ENCODE results near the gene ITGB2.
"Not testable (repeated sequence)": the region's sequence is repeated elsewhere in the genome, so short reads cannot be mapped to it uniquely, and the experiment has no call there.

Gene ITGB2

DNA sequence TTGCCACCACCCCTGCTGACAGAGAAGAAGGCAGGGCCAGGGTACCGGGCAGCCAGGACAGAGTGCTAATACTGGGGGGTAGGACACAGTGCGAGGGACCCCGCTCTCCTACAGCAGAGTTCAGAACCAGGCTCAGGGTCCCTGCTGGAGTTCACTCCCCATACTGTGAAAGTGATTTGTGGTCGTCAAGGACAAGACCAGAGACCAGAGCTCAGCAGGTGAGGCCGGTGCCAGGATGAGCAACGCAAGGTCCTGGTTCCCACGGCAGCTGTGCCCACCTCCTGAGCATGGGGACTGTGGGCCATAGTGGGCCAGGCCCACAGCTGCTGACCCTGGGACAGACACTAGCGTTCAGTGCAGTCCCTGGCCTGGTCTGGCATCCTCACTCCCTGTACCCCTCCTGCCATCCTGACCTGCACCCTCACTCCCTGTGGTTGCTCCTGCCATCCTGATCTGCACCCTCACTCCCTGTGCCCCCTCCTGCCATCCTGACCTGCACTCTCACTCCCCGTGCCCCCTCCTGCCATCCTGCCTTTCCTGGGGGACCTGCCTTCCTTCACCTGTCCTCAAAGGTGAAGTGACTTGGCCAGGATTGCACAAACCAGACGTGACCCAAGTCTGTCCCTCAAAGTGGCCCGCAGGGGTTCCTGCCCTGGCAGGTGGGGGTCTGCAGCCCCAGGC, 33.4 kb downstream of the ITGB2 start:
- DNase-seq, result no peak

DNA sequence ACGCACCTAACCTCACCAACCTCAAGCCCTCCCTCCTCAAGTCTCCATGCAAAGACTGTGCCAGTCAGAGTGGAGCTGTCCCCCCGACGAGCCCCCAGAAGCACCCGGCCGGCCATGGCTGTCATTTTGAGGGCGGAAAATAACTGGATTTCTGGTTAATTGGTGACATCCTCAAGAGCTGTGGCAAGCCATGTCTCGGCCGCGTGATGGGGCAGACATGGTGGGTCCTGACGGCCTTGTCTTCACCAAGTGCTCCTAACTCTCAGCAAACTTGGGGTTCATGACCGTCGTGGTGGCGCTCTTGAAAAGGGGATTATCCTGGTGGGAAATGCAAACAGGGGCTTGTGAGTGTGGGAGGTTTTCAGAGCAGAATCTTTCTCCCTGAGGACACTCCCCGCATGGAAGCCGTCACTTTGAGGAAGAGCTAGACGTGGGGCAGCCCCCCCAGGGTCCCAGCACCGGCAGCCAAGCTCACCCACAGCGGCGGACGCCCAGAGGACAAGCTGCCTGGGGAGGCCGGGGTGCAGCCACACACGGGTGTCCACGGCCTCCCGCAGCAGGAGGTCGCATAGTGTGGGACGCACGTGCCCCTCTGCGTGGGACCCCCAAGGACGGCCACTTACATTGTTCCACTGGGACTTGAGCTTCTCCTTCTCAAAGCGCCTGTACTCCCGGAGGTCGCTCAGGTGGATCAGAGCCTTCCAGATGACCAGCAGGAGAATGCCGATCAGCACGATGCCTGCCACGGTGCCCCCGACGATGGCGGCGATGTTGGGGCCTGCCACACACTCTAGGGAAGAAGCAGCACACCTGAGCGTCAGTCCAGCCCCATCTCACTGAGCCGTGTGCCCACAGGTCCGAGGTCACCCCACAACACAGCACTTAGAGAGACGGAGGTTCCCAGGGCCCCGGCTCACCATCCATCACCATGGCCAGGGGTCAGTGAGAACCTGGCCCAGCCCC, 34.3 kb downstream of the ITGB2 start:
- DNase-seq, result no peak

DNA sequence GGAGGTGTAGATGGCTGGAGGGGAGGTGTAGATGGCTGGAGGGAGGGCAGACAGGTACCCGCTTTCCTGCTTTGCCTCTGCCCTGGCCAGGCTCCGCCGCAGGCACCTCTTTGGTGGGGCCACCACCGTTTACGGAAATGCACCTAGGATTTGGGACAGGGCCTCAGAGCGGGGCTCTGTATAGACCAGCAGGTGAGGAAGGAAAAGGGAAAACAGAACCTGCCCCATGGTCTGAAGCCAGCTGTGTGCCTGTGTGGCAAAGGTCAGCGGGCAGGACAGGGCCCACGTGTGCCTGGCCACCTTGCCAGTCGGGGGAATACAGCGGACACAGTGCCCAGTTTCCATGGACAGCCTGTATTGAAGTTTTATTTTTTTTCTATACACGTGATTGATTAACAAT, 35.1 kb downstream of the ITGB2 start:
- DNase-seq, result no peak

GRCh38 chr21:44884097-44884496, 36.6 kb downstream of the ITGB2 start:
- no peak for DNase-seq

DNA sequence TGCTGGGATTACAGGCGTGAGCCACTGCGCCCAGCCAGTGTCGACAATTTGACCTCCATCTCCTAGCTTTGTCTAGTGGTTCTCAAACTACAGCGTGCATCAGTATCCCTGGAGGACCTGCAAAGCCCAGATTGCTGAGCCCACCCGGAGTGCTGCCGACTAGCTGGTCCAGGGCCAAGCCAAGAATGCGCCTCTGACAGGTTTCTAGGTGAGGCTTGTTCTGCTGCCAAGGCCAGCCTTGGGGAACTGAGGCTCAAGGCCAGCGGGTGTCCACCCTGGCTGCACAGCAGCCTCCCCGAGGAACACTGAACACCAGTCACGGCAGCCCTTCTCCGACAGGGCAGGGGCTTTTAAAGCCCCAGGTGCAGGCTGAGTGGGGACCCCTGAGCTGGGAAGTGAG, 37.4 kb downstream of the ITGB2 start:
- no peak for DNase-seq

GRCh38 chr21:44881198-44881872, 39.4 kb downstream of the ITGB2 start:
- DNase-seq, result no peak

DNA sequence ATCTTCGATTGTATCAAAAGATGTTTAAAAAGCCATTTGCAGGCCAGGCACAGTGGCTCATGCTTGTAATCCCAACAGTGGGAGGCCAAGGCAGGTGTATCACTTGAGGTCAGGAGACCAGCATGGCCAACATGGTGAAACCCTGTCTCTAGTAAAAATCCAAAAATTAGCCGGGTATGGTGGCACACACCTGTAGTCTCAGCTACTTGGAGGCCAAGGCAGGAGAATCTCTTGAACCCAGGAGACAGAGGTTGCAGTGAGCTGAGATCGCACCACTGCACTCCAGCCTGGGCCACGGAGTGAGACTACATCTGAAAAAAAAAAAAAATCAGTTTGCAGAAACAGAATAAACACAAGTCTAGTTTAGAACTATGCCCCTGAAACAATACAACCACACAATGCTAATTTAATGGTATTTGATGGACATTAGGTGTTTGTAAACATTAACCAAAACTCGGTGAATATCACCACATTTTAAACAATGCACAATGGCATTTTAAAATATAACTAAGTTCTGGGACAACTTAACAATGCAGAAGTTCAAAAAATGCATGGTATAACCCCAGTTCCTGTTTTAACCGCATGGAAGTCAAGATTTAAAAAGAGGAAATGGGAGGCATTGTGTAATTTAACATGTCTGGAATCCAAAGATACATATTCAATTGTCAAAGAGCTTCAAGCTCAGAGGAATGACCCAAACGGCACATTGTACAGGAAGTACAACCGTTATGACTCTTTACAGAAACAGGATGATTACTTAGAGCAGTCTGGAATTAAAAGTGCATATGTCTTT, 40.1 kb downstream of the ITGB2 start:
- DNase-seq, result no peak

DNA sequence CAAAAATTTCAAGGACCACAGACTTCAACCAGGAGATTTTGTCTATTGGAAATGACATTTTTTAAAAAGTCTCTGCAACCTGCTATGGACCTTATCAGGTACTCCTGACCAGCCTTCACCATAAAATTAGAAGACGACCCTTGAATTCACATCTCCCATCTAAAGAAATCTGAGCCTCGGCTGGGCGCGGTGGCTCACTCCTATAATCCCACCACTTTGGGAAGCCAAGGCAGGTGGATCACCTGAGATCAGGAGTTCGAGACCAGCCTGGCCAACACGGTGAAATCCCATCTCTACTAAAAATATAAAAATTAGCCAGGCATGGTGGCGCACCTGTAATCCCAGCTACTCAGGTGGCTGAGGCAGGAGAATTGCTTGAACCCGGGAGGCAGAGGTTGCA, 41.5 kb downstream of the ITGB2 start:
- DNase-seq, result not testable (repeated sequence)

DNA sequence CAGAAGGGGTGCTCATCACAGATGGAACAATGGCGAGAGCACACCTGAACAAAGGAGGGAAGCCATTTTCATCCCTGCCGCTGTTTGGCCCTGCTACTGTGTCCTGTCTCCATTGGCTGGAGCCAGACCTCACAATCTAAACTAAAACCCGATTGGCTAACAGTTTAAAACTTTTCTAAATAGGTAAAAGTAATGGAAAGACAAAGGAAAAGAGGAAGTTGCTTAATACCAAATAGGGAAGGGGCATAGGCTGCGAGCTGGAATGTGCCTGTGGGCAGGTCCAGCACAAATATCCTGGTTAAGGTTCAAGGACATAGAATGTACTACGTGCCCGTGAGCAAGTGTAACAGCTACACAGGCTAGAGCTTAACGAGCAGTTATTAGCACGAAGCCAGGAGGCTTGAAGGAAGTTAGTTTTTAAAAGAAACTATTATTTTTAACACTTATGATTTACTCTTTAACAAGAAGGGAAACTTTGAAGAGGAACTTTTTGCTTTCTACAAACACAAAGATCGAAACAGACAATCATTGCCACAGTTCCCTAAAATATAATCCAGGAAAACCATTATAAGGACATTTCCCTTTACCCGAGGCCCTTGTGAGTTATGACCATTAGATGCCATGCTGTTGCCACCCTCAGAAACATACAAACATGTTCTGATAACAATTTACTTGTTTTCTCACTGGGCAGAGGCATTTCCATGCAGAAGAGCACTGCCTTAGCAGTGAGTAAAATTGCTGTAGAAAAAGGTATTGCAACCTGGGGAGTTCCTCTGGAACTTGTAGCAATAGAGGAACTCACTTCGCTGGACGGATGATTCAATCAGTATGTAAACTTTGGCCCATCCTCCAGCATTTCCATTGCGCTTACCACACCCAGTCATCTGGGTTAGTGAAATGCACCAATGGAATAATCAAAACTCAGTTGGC, 42.4 kb downstream of the ITGB2 start:
- DNase-seq, result peak in 1 of 56 donors; percentile 11

- DNase-seq, result no peak
Measured at GRCh38 chr21:44876849-44877575, 43.7 kb downstream of the ITGB2 start.

DNA sequence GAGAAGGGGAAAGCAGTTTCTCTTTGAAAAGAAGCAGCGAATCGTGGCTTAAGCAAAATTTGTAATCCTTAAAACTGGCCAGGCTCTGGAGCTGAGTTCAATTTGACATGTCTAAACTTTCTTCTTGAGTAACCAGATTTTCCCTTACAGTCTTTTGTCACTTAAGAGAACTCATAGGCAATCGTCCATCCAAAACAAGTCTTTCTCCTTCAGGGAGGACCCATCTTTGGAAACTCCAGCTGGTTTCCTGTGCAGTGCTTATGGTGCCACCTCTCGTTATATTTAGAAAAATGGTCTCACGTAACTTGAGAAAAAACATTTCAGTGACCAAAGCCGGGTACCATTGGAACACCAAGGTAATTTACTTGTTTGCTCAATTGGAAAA, 45.4 kb downstream of the ITGB2 start:
- peak in 3 of 56 donors; percentile 9 to 25 (median 16) for DNase-seq

- peak in 13 of 56 donors; percentile 12 to 59 (median 37) for DNase-seq
Measured at GRCh38 chr21:44874497-44875315, 46.0 kb downstream of the ITGB2 start.

DNA sequence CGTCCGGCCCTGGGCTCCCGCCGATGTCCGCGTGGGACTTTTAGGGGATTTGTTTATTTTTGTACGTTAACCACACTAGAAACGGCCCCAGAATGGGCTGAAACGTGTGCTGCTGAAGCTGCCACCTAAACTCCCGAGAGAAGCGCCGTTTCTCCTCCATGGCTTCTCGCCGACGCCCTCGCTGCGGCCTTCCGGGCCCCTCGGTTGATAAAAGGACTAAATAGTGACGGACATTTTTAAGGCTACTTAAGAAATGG, 46.5 kb downstream of the ITGB2 start:
- peak in 2 of 56 donors; percentile 37 to 41 for DNase-seq

DNA sequence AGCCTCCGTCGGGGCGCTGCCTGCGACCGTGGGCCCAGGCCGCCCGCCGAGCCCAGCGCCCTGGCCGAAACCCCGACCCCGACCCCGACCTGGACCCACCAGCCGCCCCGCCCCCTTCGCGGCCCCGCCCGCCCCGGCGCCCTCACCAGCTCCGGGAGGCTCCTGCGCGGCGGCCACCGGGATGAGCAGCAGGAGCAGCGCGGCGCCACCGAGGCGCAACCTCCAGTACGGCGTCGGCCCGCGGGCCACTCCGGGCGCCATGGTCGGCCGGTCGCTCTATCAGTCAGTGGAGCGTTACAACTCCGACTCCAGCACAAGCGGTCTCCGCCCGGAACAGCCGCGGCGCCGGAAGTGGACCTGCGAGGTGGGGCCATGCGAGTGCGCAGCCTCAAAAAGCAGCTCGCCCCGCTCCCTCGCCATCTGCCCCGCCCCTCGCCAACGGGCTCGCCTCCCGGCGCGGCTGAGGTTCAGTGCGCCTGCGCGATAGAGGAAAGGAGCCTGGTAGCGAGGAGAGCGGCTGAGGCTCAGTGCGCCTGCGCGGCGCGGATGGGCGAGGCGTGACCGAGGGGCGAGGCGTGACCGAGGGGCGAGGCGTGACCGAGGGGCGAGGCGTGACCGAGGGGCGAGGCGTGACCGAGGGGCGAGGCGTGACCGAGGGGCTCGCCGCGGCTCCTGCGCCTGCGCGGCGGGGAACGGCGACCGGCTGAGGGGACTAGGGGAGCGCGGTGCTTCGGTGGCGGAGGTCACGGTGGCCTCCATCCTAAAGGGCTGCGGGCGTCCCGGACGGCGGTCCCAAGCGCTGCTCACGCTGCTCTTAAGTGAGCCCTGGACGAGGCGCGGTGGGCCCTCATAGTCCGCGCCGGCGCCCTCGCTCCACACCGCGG, 47.1 kb downstream of the ITGB2 start, which contains the start of gene PTTG1IP:
PTTG1IP (minus strand) TSS at position 335 of the 884 bp plus-strand sequence; CDS start at position 261, 74 bp downstream.
- DNase-seq, result peak; percentile 66 to 98 (median 92)

DNA sequence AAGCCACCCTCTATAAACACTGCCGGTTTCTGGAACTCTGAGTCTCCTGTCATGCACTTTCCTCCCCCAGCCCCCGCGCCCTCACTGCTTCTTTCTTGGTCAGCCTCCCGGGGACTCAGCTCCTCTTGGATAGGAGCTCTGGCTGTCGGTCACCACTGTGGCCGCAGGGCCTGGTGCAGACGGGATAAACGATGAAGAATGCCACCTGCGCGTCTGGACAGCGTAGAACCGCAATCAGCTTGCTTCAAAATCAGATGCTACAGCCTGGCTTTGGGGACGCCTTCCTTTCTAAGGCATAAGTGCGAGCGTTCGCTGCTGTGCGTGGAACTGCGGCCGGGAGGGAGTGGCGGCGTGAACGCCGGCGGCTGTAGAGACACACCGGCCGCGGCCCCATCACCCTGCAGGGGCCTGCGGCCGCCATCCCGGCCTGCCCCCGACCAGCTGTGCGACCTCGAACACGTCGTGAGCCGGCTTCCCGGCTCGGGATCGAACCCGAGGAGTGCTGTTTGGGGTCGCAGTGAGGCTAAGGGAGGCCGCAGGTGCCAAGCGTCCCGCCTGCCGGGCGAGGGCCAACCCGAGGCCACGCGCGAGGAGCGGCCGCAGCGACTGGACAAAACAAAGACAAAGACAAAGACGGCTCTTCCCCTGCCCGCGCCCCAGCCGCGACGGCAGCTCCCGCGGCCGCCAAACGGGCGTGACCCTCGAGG, 47.9 kb downstream of the ITGB2 start:
- peak in 16 of 56 donors; percentile 8 to 58 (median 30) for DNase-seq

GRCh38 chr21:44872323-44872648, 48.4 kb downstream of the ITGB2 start:
- DNase-seq, result no peak
